GM21381 (cell line): ENCODE data around the gene TAS2R20.
"Not testable (repeated sequence)": the region's sequence is repeated elsewhere in the genome, so short reads cannot be mapped to it uniquely, and the experiment has no call there.

ENCODE experiments used
- ATAC-seq: cut with Tn5 transposase; IDR thresholded peaks from one replicate; pipeline ENCODE4 v1.9.1; 2021; ENCODE audit warnings: mild to moderate bottlenecking, moderate library complexity; ENCODE audit not compliant: unreplicated experiment

The TAS2R20 gene

GRCh38 chr12:10998204-10998603 lies at the start of gene TAS2R20:
TAS2R20 (minus strand) TSS chr12:10998304; CDS start chr12:10997875, 429 bp downstream.
- ATAC-seq: no peak

GRCh38 chr12:11041366-11041765 lies 43.3 kb upstream of the TAS2R20 start:
- not testable (repeated sequence) for ATAC-seq

GRCh38 chr12:11040162-11040561 lies 42.1 kb upstream of the TAS2R20 start:
- ATAC-seq: no peak

- no peak for ATAC-seq
Observed at GRCh38 chr12:11039171-11039570, 41.1 kb upstream of the TAS2R20 start.

- ATAC-seq: not testable (repeated sequence)
Observed at GRCh38 chr12:11033959-11034358, 35.9 kb upstream of the TAS2R20 start.

- no peak for ATAC-seq
Observed at GRCh38 chr12:11031307-11031706, 33.2 kb upstream of the TAS2R20 start, which contains the start of gene TAS2R31. TAS2R31 (minus strand) TSS chr12:11031407; CDS start chr12:11031335, 72 bp downstream.

GRCh38 chr12:11026118-11026517 lies 28.0 kb upstream of the TAS2R20 start:
- no peak for ATAC-seq

GRCh38 chr12:11023387-11023786 lies 25.3 kb upstream of the TAS2R20 start:
- no peak for ATAC-seq

- ATAC-seq: no peak
Observed at GRCh38 chr12:11022520-11022919, 24.4 kb upstream of the TAS2R20 start, which contains the start of gene TAS2R19. TAS2R19 (minus strand) TSS chr12:11022620; CDS start chr12:11022571, 49 bp downstream.

GRCh38 chr12:11016937-11017336 lies 18.8 kb upstream of the TAS2R20 start:
- no peak for ATAC-seq

- no peak for ATAC-seq
Observed at GRCh38 chr12:11015775-11016430, 17.8 kb upstream of the TAS2R20 start.

GRCh38 chr12:11014234-11014633 lies 16.1 kb upstream of the TAS2R20 start:
- ATAC-seq: no peak

- no peak for ATAC-seq
Observed at GRCh38 chr12:11007608-11008007, 9.5 kb upstream of the TAS2R20 start.

GRCh38 chr12:10994307-10994706 lies 3.8 kb downstream of the TAS2R20 start:
- no peak for ATAC-seq

- ATAC-seq: no peak
Observed at GRCh38 chr12:10989107-10989506, 9.0 kb downstream of the TAS2R20 start.

GRCh38 chr12:10986812-10987211 lies 11.3 kb downstream of the TAS2R20 start, which contains the start of gene TAS2R50:
TAS2R50 (minus strand) TSS chr12:10986912; CDS start chr12:10986860, 52 bp downstream.
- ATAC-seq: no peak

GRCh38 chr12:10982244-10982643 lies 15.9 kb downstream of the TAS2R20 start:
- ATAC-seq: no peak

GRCh38 chr12:10974965-10975364 lies 23.1 kb downstream of the TAS2R20 start:
- no peak for ATAC-seq

- ATAC-seq: no peak
Observed at GRCh38 chr12:10968765-10969456, 29.2 kb downstream of the TAS2R20 start.

GRCh38 chr12:10967409-10967808 lies 30.7 kb downstream of the TAS2R20 start:
- no peak for ATAC-seq

- ATAC-seq: no peak
Observed at GRCh38 chr12:10966314-10966713, 31.8 kb downstream of the TAS2R20 start.

GRCh38 chr12:10965476-10965875 lies 32.6 kb downstream of the TAS2R20 start:
- no peak for ATAC-seq
